ENCODE results near the gene MAP1LC3B. TPM values are rescaled to one million over a fixed set of nuclear protein-coding genes. Genes with fewer than 3 reads are reported as not detected.

The MAP1LC3B gene
- total and polyA plus RNA-seq, 2 donors (not counting 1 experiment from before 2014, with no cell fraction given), result 72.7 to 75.8 TPM

- H3K4me1 Mint-ChIP-seq, result peaks cover 22% of the 10 kb centered on the region
- H3K9me3 ChIP-seq (ENCODE audit: control extremely low read depth in 1 of 3, control insufficient read depth in 2 of 3, insufficient read depth in 1 of 3, low read length in 2 of 3), result no peaks in the 10 kb centered on the region
- H3K4me1 ChIP-seq (ENCODE audit: control insufficient read depth in 2 of 2, insufficient read depth in 2 of 2, low read length in 2 of 2), result peaks cover 6 to 11% of the 10 kb centered on the region in 2 donors
- no peak overlapping the region for H3K4me3 ChIP-seq (ENCODE audit: control extremely low read depth in 1 of 5, extremely low read depth in 1 of 5, insufficient read depth in 1 of 5, low read depth in 2 of 5, low read length in 4 of 5)
- ATAC-seq (ENCODE audit: low read depth) (peak; percentile 58), DNase-seq (peak; percentile 35)
- H3K36me3 ChIP-seq (replicated peaks in 1 of 2; ENCODE audit: control extremely low read depth in 1 of 2, control insufficient read depth in 1 of 2, extremely low read depth in 1 of 2, insufficient read depth in 2 of 2, low read length in 1 of 2), result peaks cover 0 to 15% of the 10 kb centered on the region in 2 experiments
- TF ChIP-seq EZH2 (IDR thresholded peaks at IDR 0.05; ENCODE audit: borderline replicate concordance, insufficient read depth, low read depth, low read length, poor library complexity, severe bottlenecking), result no peak
- TF ChIP-seq, protein P1, sequence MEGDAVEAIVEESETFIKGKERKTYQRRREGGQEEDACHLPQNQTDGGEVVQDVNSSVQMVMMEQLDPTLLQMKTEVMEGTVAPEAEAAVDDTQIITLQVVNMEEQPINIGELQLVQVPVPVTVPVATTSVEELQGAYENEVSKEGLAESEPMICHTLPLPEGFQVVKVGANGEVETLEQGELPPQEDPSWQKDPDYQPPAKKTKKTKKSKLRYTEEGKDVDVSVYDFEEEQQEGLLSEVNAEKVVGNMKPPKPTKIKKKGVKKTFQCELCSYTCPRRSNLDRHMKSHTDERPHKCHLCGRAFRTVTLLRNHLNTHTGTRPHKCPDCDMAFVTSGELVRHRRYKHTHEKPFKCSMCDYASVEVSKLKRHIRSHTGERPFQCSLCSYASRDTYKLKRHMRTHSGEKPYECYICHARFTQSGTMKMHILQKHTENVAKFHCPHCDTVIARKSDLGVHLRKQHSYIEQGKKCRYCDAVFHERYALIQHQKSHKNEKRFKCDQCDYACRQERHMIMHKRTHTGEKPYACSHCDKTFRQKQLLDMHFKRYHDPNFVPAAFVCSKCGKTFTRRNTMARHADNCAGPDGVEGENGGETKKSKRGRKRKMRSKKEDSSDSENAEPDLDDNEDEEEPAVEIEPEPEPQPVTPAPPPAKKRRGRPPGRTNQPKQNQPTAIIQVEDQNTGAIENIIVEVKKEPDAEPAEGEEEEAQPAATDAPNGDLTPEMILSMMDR (IDR thresholded peaks at IDR 0.05), result no peak
- H3K27ac Mint-ChIP-seq, result no peak overlapping the region
- intact Hi-C loops (cut with micrococcal nuclease), result no loop called here
- ChIA-PET CTCF (interaction anchor here (1.8 kb wide), 1 partner anchor 26 kb away, joined by 4 read pairs; no protein-coding TSS in a partner anchor), POLR2A (interaction anchor here (0.8 kb wide), 1 partner anchor 21 kb away, joined by 6 read pairs; no protein-coding TSS in a partner anchor)
- no peak overlapping the region for H3K27ac ChIP-seq (ENCODE audit: low read length in 2 of 2)
- no peaks in the 10 kb centered on the region for H3K9me3 Mint-ChIP-seq (ENCODE audit: insufficient read depth)
- no peaks in the 10 kb centered on the region for H3K27me3 Mint-ChIP-seq
- peak overlapping the region; percentile 9 for H3K4me2 ChIP-seq (replicated peaks; ENCODE audit: low read depth, low read length, poor library complexity, severe bottlenecking)
- WGBS (ENCODE audit: insufficient coverage), result no CpG with 5 or more reads among the region's 5 CpGs
- H2AFZ ChIP-seq (ENCODE audit: insufficient read depth, low read depth, low read length, poor library complexity, severe bottlenecking), result no peak overlapping the region
- peaks cover 91% of the 10 kb centered on the region for H3K79me2 ChIP-seq (ENCODE audit: control insufficient read depth, insufficient read depth, low read length)
- peak overlapping the region; percentile 16 for H3K4me3 Mint-ChIP-seq
- no peaks in the 10 kb centered on the region for H3K27me3 ChIP-seq (replicated peaks in 1 of 4; ENCODE audit: control extremely low read depth in 1 of 4, control insufficient read depth in 3 of 4, insufficient read depth in 4 of 4, low read length in 3 of 4)
- H4K20me1 ChIP-seq (ENCODE audit: control insufficient read depth, insufficient read depth, low read length, poor library complexity, severe bottlenecking), result peaks cover 91% of the 10 kb centered on the region
- no peak overlapping the region for H3K9ac ChIP-seq (ENCODE audit: low read length)
These were observed 23.9 kb upstream of the MAP1LC3B start for GRCh38 chr16:87368029-87368770.

All from B cell (primary cell).